CD4-positive, alpha-beta T cell (primary cell): ENCODE results near the gene FAM76B. TPM values are rescaled to one million over a fixed set of nuclear protein-coding genes. Genes with fewer than 3 reads are reported as not detected.

Experiments
- ATAC-seq: fragments of 200-7000 bp; cut with Tn5 transposase; one replicate; pipeline ENCODE4 v1.10.0; 2022; ENCODE audit warnings: mild to moderate bottlenecking; ENCODE audit not compliant: poor library complexity
- CTCF ChIA-PET: fragments of 350-600 bp; sonication (Branson Sonifier 250); formaldehyde crosslinking; loops from one replicate; lab custom pipeline; 2021; ENCODE audit warnings: antibody characterized with exemption, inconsistent platforms; lab: Charles Lee
- POLR2A ChIA-PET: fragments of 350-600 bp; sonication (Branson Sonifier 250); formaldehyde crosslinking; loops from one replicate; lab custom pipeline; 2021; ENCODE audit warnings: antibody characterized with exemption, inconsistent platforms; lab: Charles Lee
- DNase-seq, 14 experiments: peaks; one replicate each; pipeline ENCODE4 v3.0.0-alpha.2; 2013 to 2020; ENCODE audit warnings: mixed read lengths in 2 of 14
- H3K27ac ChIP-seq, 2 donors: one replicate each; pipeline versions ENCODE4 v1.5.1 to v1.7.0; 2013; ENCODE audit warnings: low read length in 2 of 2, low read depth in 1 of 2, mild to moderate bottlenecking in 1 of 2
- H3K27me3 ChIP-seq, 2 experiments: 1 replicate in 1 of 2; 2 replicates in 1 of 2; pipeline versions ENCODE4 v1.6.1 to v1.7.0; 2013; ENCODE audit warnings: low read length in 2 of 2, control low read depth in 1 of 2, mild to moderate bottlenecking in 1 of 2, moderate library complexity in 1 of 2; ENCODE audit not compliant: insufficient read depth in 2 of 2, control insufficient read depth in 1 of 2
- H3K36me3 ChIP-seq: one replicate; pipeline ENCODE4 v1.6.1; 2013; ENCODE audit warnings: low read length, control low read depth; ENCODE audit not compliant: insufficient read depth
- H3K4me1 ChIP-seq: one replicate; pipeline ENCODE4 v1.6.1; 2013; ENCODE audit warnings: low read length, control low read depth; ENCODE audit not compliant: insufficient read depth
- H3K4me3 ChIP-seq: one replicate; pipeline ENCODE4 v1.5.1; 2013; ENCODE audit warnings: mild to moderate bottlenecking, low read length, moderate library complexity
- H3K9me3 ChIP-seq, 2 experiments: 1 replicate in 1 of 2; 2 replicates in 1 of 2; pipeline versions ENCODE4 v1.6.1 to v1.7.0; 2013; ENCODE audit warnings: low read length in 2 of 2, mild to moderate bottlenecking in 2 of 2, control low read depth in 1 of 2, moderate library complexity in 1 of 2; ENCODE audit not compliant: control insufficient read depth in 1 of 2, insufficient read depth in 1 of 2
- H3K27ac Mint-ChIP-seq: one replicate; pipeline ENCODE4 v1.8.0; 2020; ENCODE audit warnings: mixed read lengths
- H3K27me3 Mint-ChIP-seq: one replicate; pipeline ENCODE4 v1.8.0; 2021; ENCODE audit warnings: mixed read lengths
- H3K36me3 Mint-ChIP-seq: one replicate; pipeline ENCODE4 v1.8.0; 2021; ENCODE audit warnings: low read depth, mixed read lengths
- H3K4me1 Mint-ChIP-seq: one replicate; pipeline ENCODE4 v1.8.0; 2021; ENCODE audit warnings: low read depth, mixed read lengths
- H3K4me3 Mint-ChIP-seq: one replicate; pipeline ENCODE4 v1.8.0; 2020; ENCODE audit warnings: mild to moderate bottlenecking, mixed read lengths
- H3K9me3 Mint-ChIP-seq: one replicate; pipeline ENCODE4 v1.8.0; 2020; ENCODE audit warnings: mixed read lengths
- intact Hi-C, 2 experiments: fragments of 100-400 bp; cut with DNase I in 1 of 2; cut with micrococcal nuclease in 1 of 2; formaldehyde crosslinking; loops; one replicate each; pipeline versions ENCODE4 v1.15.1 to v1.9.0; 2023 to 2025; cut with DNase I, micrococcal nuclease
- total RNA-seq, 174 experiments: library from RNA in 2 of 174; stranded (reverse) in 2 of 174; gene quantifications; one replicate each; pipeline ENCODE4 v1.2.3 and lab custom pipeline; 2021 to 2026
- TF ChIP-seq, protein P1 (sequence below): fragments of 200-600 bp; IDR thresholded peaks from one replicate; pipeline ENCODE4 v1.8.0; 2022; ENCODE audit warnings: antibody characterized with exemption, mild to moderate bottlenecking

Gene FAM76B
- total RNA-seq, 2 experiments from 2014 or later = 95.1 to 101 TPM

DNA sequence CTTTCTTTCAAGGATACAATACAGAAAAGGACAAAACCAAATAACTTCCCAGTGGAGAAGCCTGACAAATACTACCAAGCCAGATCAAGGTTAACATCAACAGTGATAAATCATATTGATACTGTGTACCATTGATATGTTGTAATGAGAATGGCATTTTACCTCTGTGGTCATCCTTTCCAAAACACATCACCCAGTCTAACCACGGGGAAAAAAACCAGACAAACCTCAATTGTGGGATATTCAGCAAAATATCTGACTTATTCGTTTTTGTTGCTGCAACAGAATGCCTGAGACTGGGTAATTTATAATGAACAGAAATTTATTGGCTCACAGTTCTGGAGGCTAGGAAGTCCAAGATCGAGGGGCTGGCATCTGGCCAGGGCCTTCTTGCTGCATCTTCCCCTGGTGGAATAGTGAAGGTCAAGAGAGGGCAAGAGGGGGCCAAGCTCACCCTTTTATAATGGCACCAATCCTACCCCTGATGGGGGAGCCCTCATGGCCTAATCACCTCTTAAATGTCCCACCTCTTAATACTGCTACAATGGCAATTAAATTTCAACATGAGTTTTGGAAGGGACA, 66.1 kb downstream of the FAM76B start:
- Mint-ChIP-seq H3K4me3 (no peak overlapping the region), H3K27ac (no peak overlapping the region), H3K36me3 (no peaks in the 10 kb centered on the region), H3K27me3 (no peaks in the 10 kb centered on the region), H3K4me1 (peaks cover 27% of the 10 kb centered on the region), H3K9me3 (no peaks in the 10 kb centered on the region)
- ChIA-PET POLR2A (no interaction called here), CTCF (no interaction called here)
- Histone ChIP-seq H3K4me1 (peaks cover 7% of the 10 kb centered on the region), H3K4me3 (no peak overlapping the region), H3K36me3 (no peaks in the 10 kb centered on the region), H3K27me3 (no peaks in the 10 kb centered on the region), H3K9me3 (no peaks in the 10 kb centered on the region), H3K27ac (no peak overlapping the region)
- no peak for ATAC-seq
- DNase-seq = no peak
- intact Hi-C loops = no loop called here
- TF ChIP-seq, protein P1, sequence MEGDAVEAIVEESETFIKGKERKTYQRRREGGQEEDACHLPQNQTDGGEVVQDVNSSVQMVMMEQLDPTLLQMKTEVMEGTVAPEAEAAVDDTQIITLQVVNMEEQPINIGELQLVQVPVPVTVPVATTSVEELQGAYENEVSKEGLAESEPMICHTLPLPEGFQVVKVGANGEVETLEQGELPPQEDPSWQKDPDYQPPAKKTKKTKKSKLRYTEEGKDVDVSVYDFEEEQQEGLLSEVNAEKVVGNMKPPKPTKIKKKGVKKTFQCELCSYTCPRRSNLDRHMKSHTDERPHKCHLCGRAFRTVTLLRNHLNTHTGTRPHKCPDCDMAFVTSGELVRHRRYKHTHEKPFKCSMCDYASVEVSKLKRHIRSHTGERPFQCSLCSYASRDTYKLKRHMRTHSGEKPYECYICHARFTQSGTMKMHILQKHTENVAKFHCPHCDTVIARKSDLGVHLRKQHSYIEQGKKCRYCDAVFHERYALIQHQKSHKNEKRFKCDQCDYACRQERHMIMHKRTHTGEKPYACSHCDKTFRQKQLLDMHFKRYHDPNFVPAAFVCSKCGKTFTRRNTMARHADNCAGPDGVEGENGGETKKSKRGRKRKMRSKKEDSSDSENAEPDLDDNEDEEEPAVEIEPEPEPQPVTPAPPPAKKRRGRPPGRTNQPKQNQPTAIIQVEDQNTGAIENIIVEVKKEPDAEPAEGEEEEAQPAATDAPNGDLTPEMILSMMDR = no peak

DNA sequence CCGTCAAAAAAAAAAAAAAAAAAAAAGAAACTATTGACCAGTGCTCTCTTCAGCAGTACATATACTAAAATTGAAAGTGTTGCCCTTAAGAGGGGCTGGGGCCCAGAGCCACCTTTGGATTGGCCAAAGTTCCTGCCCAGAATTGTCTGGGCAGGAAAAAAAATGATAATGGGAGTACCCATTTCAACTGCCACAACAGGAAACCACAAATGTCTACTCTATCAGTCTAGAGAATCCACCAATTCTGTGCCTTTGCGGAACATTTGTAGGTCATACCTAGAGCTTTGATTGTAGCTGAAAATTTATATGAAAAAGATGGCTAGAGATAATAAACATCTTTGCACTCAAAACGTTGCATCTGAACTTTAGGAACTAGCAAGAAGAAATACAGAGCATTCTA, 69.4 kb downstream of the FAM76B start:
- ATAC-seq = peak; percentile 70
- H3K27me3 ChIP-seq = no peaks in the 10 kb centered on the region
- no peaks in the 10 kb centered on the region for H3K9me3 Mint-ChIP-seq

More for the DNA sequence above, 69.4 kb downstream of the FAM76B start:
- H3K4me3 ChIP-seq = no peak overlapping the region
- no peaks in the 10 kb centered on the region for H3K36me3 ChIP-seq
- H3K4me3 Mint-ChIP-seq = peak overlapping the region; percentile 17
- H3K4me1 ChIP-seq = peaks cover 14% of the 10 kb centered on the region
- peak overlapping the region; percentile 11 for H3K27ac Mint-ChIP-seq
- ChIA-PET CTCF (interaction anchor here (1.0 kb wide), 2 partner anchors 15 to 489 kb away, joined by 3 to 4 read pairs; partner anchors contain the start of gene SESN3), POLR2A (interaction anchor here (0.7 to 1.6 kb wide), 3 partner anchors 10 to 489 kb away, joined by 3 to 7 read pairs (median 5); partner anchors contain the start of gene SESN3)
- TF ChIP-seq, protein P1 = no peak
- no peaks in the 10 kb centered on the region for H3K36me3 Mint-ChIP-seq
- H3K27ac ChIP-seq = no peak overlapping the region
- intact Hi-C loops = no loop called here
- H3K9me3 ChIP-seq = no peaks in the 10 kb centered on the region
- peaks cover 45% of the 10 kb centered on the region for H3K4me1 Mint-ChIP-seq
- H3K27me3 Mint-ChIP-seq = no peaks in the 10 kb centered on the region
- DNase-seq = peak in 3 of 14 experiments; percentile 12 to 45 (median 33)

Other genes starting within 250 kb of the FAM76B start
- gene CEP57, start 716 bp upstream of the FAM76B start, total RNA-seq = 10 to 100 TPM; 43.5 to 46.6 TPM
- gene MTMR2, start 134.3 kb upstream of the FAM76B start, total RNA-seq = 1 to 10 TPM; 6.6 to 6.9 TPM